H9 (cell line): Measurements from ENCODE around the gene JAK1. TPM values are rescaled to one million over a fixed set of nuclear protein-coding genes. Genes with fewer than 3 reads are reported as not detected.
A peak's percentile ranks its signal among the peaks of the same experiment; 100 is the strongest.

Experiments
- DNase-seq: peaks from one replicate; pipeline ENCODE4 v3.0.0-alpha.2; 2017
- H2AFZ ChIP-seq: one replicate; pipeline ENCODE4 v1.6.1; 2013; ENCODE audit warnings: mild to moderate bottlenecking, low read length, control low read depth, moderate library complexity
- H2AK5ac ChIP-seq: 2 replicates; pipeline ENCODE4 v1.6.1; 2013; ENCODE audit warnings: low read length, control low read depth, mixed read lengths; ENCODE audit not compliant: insufficient read length
- H2BK120ac ChIP-seq: one replicate; pipeline ENCODE4 v1.6.1; 2013; ENCODE audit warnings: low read depth, mild to moderate bottlenecking, low read length, control low read depth, inconsistent platforms; ENCODE audit not compliant: poor library complexity, severe bottlenecking
- H2BK12ac ChIP-seq: 2 replicates; pipeline ENCODE4 v1.6.1; 2013; ENCODE audit warnings: low read length, control low read depth, mixed read lengths, low read depth; ENCODE audit not compliant: insufficient read length
- H2BK15ac ChIP-seq: 2 replicates; pipeline ENCODE4 v1.6.1; 2013; ENCODE audit warnings: low read depth, low read length, control low read depth
- H2BK20ac ChIP-seq: one replicate; pipeline ENCODE4 v1.6.1; 2013; ENCODE audit warnings: low read depth, mild to moderate bottlenecking, low read length, control low read depth, inconsistent platforms; ENCODE audit not compliant: poor library complexity, severe bottlenecking
- H2BK5ac ChIP-seq: 2 replicates; pipeline ENCODE4 v1.6.1; 2013; ENCODE audit warnings: low read length, control low read depth, mixed read lengths; ENCODE audit not compliant: insufficient read length
- H3K14ac ChIP-seq: 2 replicates; pipeline ENCODE4 v1.6.1; 2013; ENCODE audit warnings: low read length, control low read depth; ENCODE audit not compliant: insufficient read depth
- H3K18ac ChIP-seq: 2 replicates; pipeline ENCODE4 v1.6.1; 2013; ENCODE audit warnings: low read depth, mild to moderate bottlenecking, mixed read lengths, low read length, control low read depth; ENCODE audit not compliant: insufficient read length
- H3K23ac ChIP-seq: 2 replicates; pipeline ENCODE4 v1.6.1; 2013; ENCODE audit warnings: low read length, control low read depth, mixed read lengths, low read depth; ENCODE audit not compliant: insufficient read length
- H3K23me2 ChIP-seq: 2 replicates; pipeline ENCODE4 v1.6.1; 2013; ENCODE audit warnings: low read depth, mild to moderate bottlenecking, mixed read lengths, low read length, control low read depth; ENCODE audit not compliant: insufficient read length, poor library complexity, severe bottlenecking
- H3K27ac ChIP-seq: 2 replicates; pipeline ENCODE4 v1.5.1; 2013; ENCODE audit warnings: low read length, control low read depth, mixed read lengths, low read depth; ENCODE audit not compliant: insufficient read length
- H3K27me3 ChIP-seq: 2 replicates; pipeline ENCODE4 v1.6.1; 2013; ENCODE audit warnings: low read length, control low read depth, inconsistent platforms; ENCODE audit not compliant: insufficient read depth
- H3K4ac ChIP-seq: 2 replicates; pipeline ENCODE4 v1.6.1; 2013; ENCODE audit warnings: low read depth, mild to moderate bottlenecking, control low read depth, inconsistent platforms, low read length, moderate library complexity
- H3K4me1 ChIP-seq: 2 replicates; pipeline ENCODE4 v1.6.1; 2013; ENCODE audit warnings: low read length, control low read depth, inconsistent platforms; ENCODE audit not compliant: insufficient read depth
- H3K4me2 ChIP-seq: 2 replicates; pipeline ENCODE4 v1.6.1; 2013; ENCODE audit warnings: low read length, control low read depth, mixed read lengths; ENCODE audit not compliant: insufficient read length, insufficient read depth
- H3K56ac ChIP-seq: 2 replicates; pipeline ENCODE4 v1.6.1; 2013; ENCODE audit warnings: low read depth, mild to moderate bottlenecking, mixed read lengths, low read length, control low read depth; ENCODE audit not compliant: insufficient read length
- H3K79me1 ChIP-seq: 2 replicates; pipeline ENCODE4 v1.6.1; 2013; ENCODE audit warnings: low read depth, mild to moderate bottlenecking, moderate library complexity, low read length, control low read depth, inconsistent platforms; ENCODE audit not compliant: insufficient read depth, poor library complexity, severe bottlenecking
- H3K79me2 ChIP-seq: 2 replicates; pipeline ENCODE4 v1.6.1; 2013; ENCODE audit warnings: low read length, control low read depth, inconsistent platforms; ENCODE audit not compliant: insufficient read depth
- H3K9ac ChIP-seq: 2 replicates; pipeline ENCODE4 v1.6.1; 2013; ENCODE audit warnings: low read length, control low read depth, mixed read lengths; ENCODE audit not compliant: insufficient read length; ENCODE audit errors: extremely low read depth
- H3K9me3 ChIP-seq: one replicate; pipeline ENCODE4 v1.6.1; 2013; ENCODE audit warnings: low read depth, low read length, inconsistent platforms; ENCODE audit not compliant: control insufficient read depth
- H3T11ph ChIP-seq: one replicate; pipeline ENCODE4 v1.6.1; 2013; ENCODE audit warnings: mild to moderate bottlenecking, low read length, control low read depth, inconsistent platforms
- H4K20me1 ChIP-seq: one replicate; pipeline ENCODE4 v1.6.1; 2013; ENCODE audit not compliant: control insufficient read depth, insufficient read length, insufficient read depth
- H4K5ac ChIP-seq: 2 replicates; pipeline ENCODE4 v1.6.1; 2013; ENCODE audit warnings: low read depth, mild to moderate bottlenecking, mixed read lengths, low read length, control low read depth; ENCODE audit not compliant: insufficient read length
- H4K8ac ChIP-seq: replicated peaks from 2 replicates; pipeline ENCODE4 v1.6.1; 2013; ENCODE audit warnings: low read length, control low read depth, mixed read lengths, low read depth; ENCODE audit not compliant: insufficient read length
- H4K91ac ChIP-seq: 2 replicates; pipeline ENCODE4 v1.6.1; 2013; ENCODE audit warnings: low read depth, mild to moderate bottlenecking, moderate library complexity, mixed read lengths, low read length, control low read depth; ENCODE audit not compliant: insufficient read length
- H3K27ac Mint-ChIP-seq, 3 experiments: 2 replicates in 2 of 3; 3 replicates in 1 of 3; pipeline ENCODE4 v1.8.0; 2020 to 2021; ENCODE audit warnings: mixed read lengths in 3 of 3, mild to moderate bottlenecking in 1 of 3, moderate library complexity in 1 of 3
- H3K27me3 Mint-ChIP-seq: 2 replicates; pipeline ENCODE4 v1.8.0; 2021; ENCODE audit warnings: low read depth, mild to moderate bottlenecking, moderate library complexity, mixed read lengths
- H3K36me3 Mint-ChIP-seq, 3 experiments: 2 replicates in 2 of 3; 3 replicates in 1 of 3; pipeline ENCODE4 v1.8.0; 2020 to 2021; ENCODE audit warnings: low read depth in 3 of 3, mixed read lengths in 3 of 3; ENCODE audit not compliant: insufficient read depth in 1 of 3
- H3K4me1 Mint-ChIP-seq, 2 experiments: 2 replicates each; pipeline ENCODE4 v1.8.0; 2020; ENCODE audit warnings: mixed read lengths in 2 of 2
- H3K4me3 Mint-ChIP-seq, 2 experiments: 2 replicates in 1 of 2; 3 replicates in 1 of 2; pipeline ENCODE4 v1.8.0; 2020 to 2021; ENCODE audit warnings: mild to moderate bottlenecking in 2 of 2, mixed read lengths in 2 of 2, moderate library complexity in 1 of 2
- H3K9me3 Mint-ChIP-seq, 2 experiments: 2 replicates in 1 of 2; 3 replicates in 1 of 2; pipeline ENCODE4 v1.8.0; 2020; ENCODE audit warnings: mild to moderate bottlenecking in 2 of 2, mixed read lengths in 2 of 2, moderate library complexity in 1 of 2
- CTCF ChIP-seq: fragments of 200-600 bp; sonication (generic); conservative IDR thresholded peaks from 3 replicates; pipeline ENCODE4 v1.8.0; 2021; ENCODE audit warnings: antibody characterized with exemption, mild to moderate bottlenecking
- WGBS: extraction: QIAGEN DNeasy Blood & Tissue Kit; methylation state at CpG from one replicate; pipeline ENCODE4 v1.1.7; 2013; ENCODE audit warnings: missing lambda C conversion rate, low lambda C conversion rate, mixed read lengths; ENCODE audit not compliant: insufficient read length; ENCODE audit errors: extremely low coverage; 5-methylcytosine and 5-hydroxymethylcytosine counted together
- total RNA-seq: library from RNA; stranded (reverse); gene quantifications from 2 replicates; pipeline ENCODE4 v1.2.1, GENCODE V29; 2021

JAK1 gene
- total RNA-seq, 1 experiment from 2014 or later = 12.8 TPM

- H2BK5ac ChIP-seq = no peak overlapping the region
- no peak overlapping the region for H4K91ac ChIP-seq
- Mint-ChIP-seq H3K27me3 (peaks cover 2% of the 10 kb centered on the region; the same call in 1 of the 2 replicates), H3K36me3 (no peaks in the 10 kb centered on the region), H3K4me3 (no peak overlapping the region), H3K9me3 (no peaks in the 10 kb centered on the region), H3K4me1 (peaks cover 15 to 19% of the 10 kb centered on the region in 2 experiments), H3K27ac (peak overlapping the region in 1 of 3 experiments; percentile 87; a peak in 3 of 7 replicates)
- H3K79me2 ChIP-seq = 0 out of 2 replicates have a peak, but pooled peaks cover 3% of the 10 kb centered on the region
- no peak overlapping the region for H2BK15ac ChIP-seq
- H2AFZ ChIP-seq = no peak overlapping the region
- no peak overlapping the region for H2AK5ac ChIP-seq
- H3K27me3 ChIP-seq = no peaks in the 10 kb centered on the region
- H3K9ac ChIP-seq = no peak overlapping the region
- H3K4me1 ChIP-seq = peaks cover 6% of the 10 kb centered on the region; the same call in 1 of the 2 replicates
- WGBS = no CpG with 5 or more reads among the region's 3 CpGs
- H3T11ph ChIP-seq = no peak overlapping the region
- no peaks in the 10 kb centered on the region for H3K79me1 ChIP-seq
- no peak for TF ChIP-seq CTCF
- no peak overlapping the region for H3K56ac ChIP-seq
- no peaks in the 10 kb centered on the region for H4K20me1 ChIP-seq
- H3K27ac ChIP-seq = no peak overlapping the region
- no peak overlapping the region for H2BK120ac ChIP-seq
- no peak overlapping the region for H2BK12ac ChIP-seq
- no peak overlapping the region for H3K14ac ChIP-seq
- H3K9me3 ChIP-seq = no peaks in the 10 kb centered on the region
- H3K23ac ChIP-seq = no peak overlapping the region
- no peak overlapping the region for H4K8ac ChIP-seq
- no peak overlapping the region for H3K18ac ChIP-seq
- H4K5ac ChIP-seq = no peak overlapping the region
- no peak for DNase-seq
- H3K4me2 ChIP-seq = no peak overlapping the region
- no peaks in the 10 kb centered on the region for H3K23me2 ChIP-seq
- H2BK20ac ChIP-seq = no peak overlapping the region
- no peak overlapping the region for H3K4ac ChIP-seq
These were observed 49.0 kb downstream of the JAK1 start for GRCh38 chr1:64917328-64917861.
